Measurements from ENCODE around the gene USP3.

USP3 gene

GRCh38 chr15:63588826-63589225 is 84.4 kb downstream of the USP3 start:
- H3K27ac ChIP-seq = no peak overlapping the region
- no peaks in the 10 kb centered on the region for H3K4me1 ChIP-seq (ENCODE audit: control insufficient read depth in 1 of 2, insufficient read depth in 1 of 2, low read depth in 1 of 2, low read length in 1 of 2)
- H3K27me3 ChIP-seq = no peaks in the 10 kb centered on the region
- no peak overlapping the region for H3K4me3 ChIP-seq (ENCODE audit: low read depth in 1 of 2, low read length in 1 of 2)
- H3K9me3 ChIP-seq = no peaks in the 10 kb centered on the region
- H3K36me3 ChIP-seq = peaks cover 87% of the 10 kb centered on the region
- TF ChIP-seq CTCF (IDR thresholded peaks at IDR 0.05) = no peak

GRCh38 chr15:63593705-63594671 is 89.6 kb downstream of the USP3 start:
- TF ChIP-seq CTCF (IDR thresholded peaks at IDR 0.05) = no peak
- no peak overlapping the region for H3K4me3 ChIP-seq (ENCODE audit: low read depth in 1 of 2, low read length in 1 of 2)
- H3K36me3 ChIP-seq = peaks cover 65% of the 10 kb centered on the region
- no peaks in the 10 kb centered on the region for H3K9me3 ChIP-seq
- H3K4me1 ChIP-seq (ENCODE audit: control insufficient read depth in 1 of 2, insufficient read depth in 1 of 2, low read depth in 1 of 2, low read length in 1 of 2) = no peaks in the 10 kb centered on the region
- no peaks in the 10 kb centered on the region for H3K27me3 ChIP-seq
- peak overlapping the region; percentile 50 for H3K27ac ChIP-seq

- Histone ChIP-seq H3K4me3 (ENCODE audit: low read depth in 1 of 2, low read length in 1 of 2) (no peak overlapping the region), H3K36me3 (peaks cover 54% of the 10 kb centered on the region), H3K27me3 (no peaks in the 10 kb centered on the region), H3K27ac (peak overlapping the region; percentile 50), H3K4me1 (ENCODE audit: control insufficient read depth in 1 of 2, insufficient read depth in 1 of 2, low read depth in 1 of 2, low read length in 1 of 2) (peaks cover 9 to 10% of the 10 kb centered on the region in 2 experiments), H3K9me3 (no peaks in the 10 kb centered on the region)
- no peak for TF ChIP-seq CTCF (IDR thresholded peaks at IDR 0.05)
Observed at GRCh38 chr15:63595065-63595464, 90.7 kb downstream of the USP3 start.

- H3K27me3 ChIP-seq = no peaks in the 10 kb centered on the region
- H3K9me3 ChIP-seq = no peaks in the 10 kb centered on the region
- H3K4me3 ChIP-seq (ENCODE audit: low read depth in 1 of 2, low read length in 1 of 2) = no peak overlapping the region
- no peak for TF ChIP-seq CTCF (IDR thresholded peaks at IDR 0.05)
- H3K27ac ChIP-seq = peak overlapping the region; percentile 50
- H3K36me3 ChIP-seq = peaks cover 48% of the 10 kb centered on the region
- peaks cover 15 to 16% of the 10 kb centered on the region in 2 experiments for H3K4me1 ChIP-seq (ENCODE audit: control insufficient read depth in 1 of 2, insufficient read depth in 1 of 2, low read depth in 1 of 2, low read length in 1 of 2)
Observed at GRCh38 chr15:63595688-63596087, 91.3 kb downstream of the USP3 start.

- Histone ChIP-seq H3K27ac (no peak overlapping the region), H3K27me3 (peaks cover 5% of the 10 kb centered on the region), H3K4me3 (ENCODE audit: low read depth in 1 of 2, low read length in 1 of 2) (no peak overlapping the region), H3K9me3 (no peaks in the 10 kb centered on the region), H3K36me3 (peaks cover 38% of the 10 kb centered on the region), H3K4me1 (ENCODE audit: control insufficient read depth in 1 of 2, insufficient read depth in 1 of 2, low read depth in 1 of 2, low read length in 1 of 2) (peaks cover 24% of the 10 kb centered on the region in 2 experiments)
- TF ChIP-seq CTCF (IDR thresholded peaks at IDR 0.05) = no peak
Observed at GRCh38 chr15:63596676-63597037, 92.3 kb downstream of the USP3 start.
